IMR-90 (cell line): ENCODE data around the gene PAN3. TPM values are rescaled to one million over a fixed set of nuclear protein-coding genes. Genes with fewer than 3 reads are reported as not detected.

ENCODE experiments used
- ATAC-seq: fragments of 200-7000 bp; cut with Tn5 transposase; 2 replicates; pipeline ENCODE4 v1.9.1; 2020; ENCODE audit warnings: low read depth, mild to moderate bottlenecking, moderate library complexity
- BruUV-seq: library from RNA; stranded (reverse); fragments of 400-500 nt; replicated peaks from 2 replicates; lab custom pipeline; 2021; lab: Mats Ljungman, UMichigan
- CTCF ChIA-PET: fragments of 300-600 bp; formaldehyde crosslinking; extraction: SDS; loops from one replicate; lab custom pipeline; 2021; ENCODE audit warnings: antibody characterized with exemption; lab: Yijun Ruan, JAX
- POLR2A ChIA-PET: fragments of 300-600 bp; sonication (Branson Sonifier 250); formaldehyde crosslinking; loops from one replicate; lab custom pipeline; 2022; ENCODE audit warnings: antibody characterized with exemption; ENCODE audit not compliant: unreplicated experiment; lab: Charles Lee
- DNase-seq: peaks from one replicate; pipeline ENCODE4 v3.0.0; 2013
- H2AFZ ChIP-seq: replicated peaks from 2 replicates; pipeline ENCODE3; 2013; ENCODE audit warnings: low read length, mild to moderate bottlenecking; ENCODE audit not compliant: poor library complexity
- H2AK5ac ChIP-seq: 2 replicates; pipeline ENCODE4 v1.6.1; 2013; ENCODE audit warnings: low read depth, low read length, inconsistent platforms
- H2AK9ac ChIP-seq: replicated peaks from 2 replicates; pipeline ENCODE3; 2013; ENCODE audit warnings: mild to moderate bottlenecking, low read depth, low read length, moderate library complexity; ENCODE audit not compliant: poor library complexity
- H2BK120ac ChIP-seq: 2 replicates; pipeline ENCODE4 v1.6.1; 2013; ENCODE audit warnings: low read depth, low read length, inconsistent platforms
- H2BK15ac ChIP-seq: 3 replicates; pipeline ENCODE4 v1.6.1; 2013; ENCODE audit warnings: low read depth, low read length, inconsistent platforms
- H2BK20ac ChIP-seq: 2 replicates; pipeline ENCODE4 v1.6.1; 2013; ENCODE audit warnings: low read depth, mild to moderate bottlenecking, inconsistent platforms, low read length, moderate library complexity
- H2BK5ac ChIP-seq: 2 replicates; pipeline ENCODE4 v1.6.1; 2013; ENCODE audit warnings: mild to moderate bottlenecking, low read depth, low read length, inconsistent platforms; ENCODE audit not compliant: poor library complexity, severe bottlenecking
- H3K14ac ChIP-seq: replicated peaks from 2 replicates; pipeline ENCODE4 v1.6.1; 2013; ENCODE audit warnings: low read depth, low read length, inconsistent platforms
- H3K18ac ChIP-seq: 2 replicates; pipeline ENCODE4 v1.6.1; 2013; ENCODE audit warnings: low read depth, low read length, control low read depth
- H3K23ac ChIP-seq: 2 replicates; pipeline ENCODE4 v1.6.1; 2013; ENCODE audit warnings: low read depth, low read length, inconsistent platforms
- H3K27ac ChIP-seq: 2 replicates; pipeline ENCODE4 v1.5.1; 2013; ENCODE audit warnings: mild to moderate bottlenecking, control low read depth, low read length; ENCODE audit not compliant: insufficient read depth
- H3K27me3 ChIP-seq: 2 replicates; pipeline ENCODE4 v1.6.1; 2013; ENCODE audit warnings: low read length; ENCODE audit not compliant: control insufficient read depth, insufficient read depth
- H3K36me3 ChIP-seq: 2 replicates; pipeline ENCODE4 v1.6.1; 2013; ENCODE audit warnings: low read length, mixed read lengths; ENCODE audit not compliant: control insufficient read depth, insufficient read depth
- H3K4ac ChIP-seq: 2 replicates; pipeline ENCODE4 v1.6.1; 2013; ENCODE audit warnings: low read depth, low read length, inconsistent platforms
- H3K4me1 ChIP-seq: 2 replicates; pipeline ENCODE4 v1.6.1; 2013; ENCODE audit warnings: low read length, mixed read lengths; ENCODE audit not compliant: control insufficient read depth, insufficient read depth
- H3K4me2 ChIP-seq: 2 replicates; pipeline ENCODE4 v1.6.1; 2013; ENCODE audit warnings: low read depth, mild to moderate bottlenecking, control low read depth, low read length, moderate library complexity
- H3K4me3 ChIP-seq: 2 replicates; pipeline ENCODE4 v1.5.1; 2013; ENCODE audit warnings: low read depth, mild to moderate bottlenecking, control low read depth, low read length, moderate library complexity; ENCODE audit not compliant: insufficient read depth
- H3K56ac ChIP-seq: 2 replicates; pipeline ENCODE4 v1.6.1; 2013; ENCODE audit warnings: low read length, inconsistent platforms; ENCODE audit not compliant: insufficient read depth; ENCODE audit errors: extremely low read depth
- H3K79me1 ChIP-seq, 2 experiments: 2 replicates each; pipeline ENCODE4 v1.6.1; 2013; ENCODE audit warnings: low read length in 2 of 2, inconsistent platforms in 1 of 2, low read depth in 1 of 2
- H3K9ac ChIP-seq: 2 replicates; pipeline ENCODE4 v1.6.1; 2013; ENCODE audit warnings: low read depth, low read length, control low read depth
- H3K9me1 ChIP-seq: 2 replicates; pipeline ENCODE4 v1.6.1; 2013; ENCODE audit warnings: low read length, inconsistent platforms; ENCODE audit not compliant: insufficient read depth
- H3K9me3 ChIP-seq: 2 replicates; pipeline ENCODE4 v1.6.1; 2013; ENCODE audit warnings: low read length; ENCODE audit not compliant: control insufficient read depth, insufficient read depth
- H4K20me1 ChIP-seq: 2 replicates; pipeline ENCODE4 v1.6.1; 2013; ENCODE audit warnings: low read length, inconsistent platforms; ENCODE audit not compliant: insufficient read depth
- H4K5ac ChIP-seq: 2 replicates; pipeline ENCODE4 v1.6.1; 2013; ENCODE audit warnings: mild to moderate bottlenecking, low read depth, low read length, control low read depth
- H4K8ac ChIP-seq, 2 experiments: 2 replicates each; pipeline ENCODE4 v1.6.1; 2013; ENCODE audit warnings: low read depth in 2 of 2, low read length in 2 of 2, control low read depth in 1 of 2, inconsistent platforms in 1 of 2
- H4K91ac ChIP-seq: 2 replicates; pipeline ENCODE4 v1.6.1; 2013; ENCODE audit warnings: low read depth, low read length, inconsistent platforms; ENCODE audit not compliant: insufficient read depth
- CEBPB ChIP-seq: IDR thresholded peaks from 2 replicates; pipeline ENCODE4 v1.6.1; 2012; ENCODE audit warnings: low read depth, low read length, improper control_type of control experiment
- CTCF ChIP-seq: conservative IDR thresholded peaks from 2 replicates; pipeline ENCODE4 v1.5.1; 2012; ENCODE audit warnings: mild to moderate bottlenecking, low read depth, low read length, improper control_type of control experiment
- FOS ChIP-seq: fragments of 150-350 bp; IDR thresholded peaks from 2 replicates; pipeline ENCODE4 v1.6.1; 2016; ENCODE audit warnings: low read depth, low read length
- MAZ ChIP-seq: IDR thresholded peaks from 2 replicates; pipeline ENCODE4 v1.6.1; 2012; ENCODE audit warnings: low read depth, mild to moderate bottlenecking, low read length, improper control_type of control experiment, moderate library complexity, borderline replicate concordance
- NFE2L2 ChIP-seq: fragments of 150-350 bp; IDR thresholded peaks from 2 replicates; pipeline ENCODE4 v1.6.1; 2016; ENCODE audit warnings: low read depth, mild to moderate bottlenecking, low read length
- POLR2A ChIP-seq: IDR thresholded peaks from 2 replicates; pipeline ENCODE4 v1.6.1; 2012; ENCODE audit warnings: mild to moderate bottlenecking, low read depth, low read length
- RFX5 ChIP-seq: IDR thresholded peaks from 2 replicates; pipeline ENCODE4 v1.8.0; 2012; ENCODE audit warnings: low read depth, mild to moderate bottlenecking, low read length, moderate library complexity
- USF2 ChIP-seq: fragments of 150-350 bp; IDR thresholded peaks from 2 replicates; pipeline ENCODE4 v1.6.1; 2017; ENCODE audit warnings: mild to moderate bottlenecking, antibody characterized with exemption, low read length, low read depth
- WGBS, 2 experiments: methylation state at CpG; one replicate each; pipeline versions ENCODE4 v1.1.5 to v1.1.7; 2013; ENCODE audit warnings: missing lambda C conversion rate in 2 of 2; ENCODE audit not compliant: insufficient read length in 1 of 2; ENCODE audit errors: extremely low coverage in 2 of 2; 5-methylcytosine and 5-hydroxymethylcytosine counted together
- dilution Hi-C: fragments of 300-500 bp; cut with HindIII; formaldehyde crosslinking; loops from one replicate; pipeline ENCODE4 v1.14.3; 2018; ENCODE audit warnings: low sequenced_read_pairs; ENCODE audit not compliant: unreplicated experiment
- in situ Hi-C: fragments of 300-500 bp; cut with MboI; formaldehyde crosslinking; loops from 3 replicates; pipeline ENCODE4 v1.14.3; 2019; ENCODE audit warnings: low sequenced_read_pairs, inconsistent platforms, mixed read lengths
- intact Hi-C: fragments of 100-400 bp; cut with micrococcal nuclease; formaldehyde crosslinking; loops from 2 replicates; pipeline ENCODE4 v1.10.0; 2022
- polyA plus RNA-seq, 3 experiments: library from polyadenylated mRNA; depleted of rRNA; stranded (reverse); fragments of >200 nt; gene quantifications; 2 replicates each; pipeline ENCODE4 v1.2.3, GENCODE V29; 2012; ENCODE audit warnings: low replicate concordance in 1 of 3
- total RNA-seq: library from RNA; depleted of rRNA; stranded (reverse); fragments of >200 nt; gene quantifications from 2 replicates; pipeline ENCODE4 v1.2.3, GENCODE V29; 2012

Gene PAN3
- total and polyA plus RNA-seq, 2 of the 4 experiments (the other 2 are of a cell fraction) = 6.6 to 15.1 TPM

- no peak for TF ChIP-seq MAZ
- TF ChIP-seq NFE2L2 = no peak
Measured at GRCh38 chr13:28229522-28230411, 91.4 kb downstream of the PAN3 start (continued).

GRCh38 chr13:28231642-28232041, 93.3 kb downstream of the PAN3 start:
- TF ChIP-seq USF2 (no peak), CEBPB (no peak), RFX5 (no peak), CTCF (no peak), POLR2A (no peak), NFE2L2 (no peak), FOS (no peak)
- H3K18ac ChIP-seq = no peak overlapping the region
- no peak overlapping the region for H4K91ac ChIP-seq
- H3K4me2 ChIP-seq = no peak overlapping the region
- peaks cover 5% of the 10 kb centered on the region; the same call in 1 of the 2 replicates for H3K36me3 ChIP-seq
- H4K8ac ChIP-seq = no peak overlapping the region
- H2BK5ac ChIP-seq = no peak overlapping the region
- H3K79me1 ChIP-seq = peaks cover 0 to 6% of the 10 kb centered on the region in 2 experiments; a peak in 1 of 4 replicates
- POLR2A ChIA-PET = no interaction called here
- H3K14ac ChIP-seq = no peak overlapping the region
- ATAC-seq (no peak), DNase-seq (no peak)
- BruUV-seq = no TSS peak
- WGBS, 2 experiments = no CpG with 5 or more reads among the region's 3 CpGs
- no peak overlapping the region for H3K4ac ChIP-seq
- no peak overlapping the region for H3K4me3 ChIP-seq
- no peak overlapping the region for H3K9ac ChIP-seq
- in situ Hi-C loops (no loop called here), dilution Hi-C loops (no loop called here), intact Hi-C loops (no loop called here)
- no peak overlapping the region for H3K56ac ChIP-seq
- no peaks in the 10 kb centered on the region for H3K4me1 ChIP-seq
- H3K27me3 ChIP-seq = no peaks in the 10 kb centered on the region
- no peak overlapping the region for H2AFZ ChIP-seq
- H2BK15ac ChIP-seq = no peak overlapping the region
- H3K9me3 ChIP-seq = no peaks in the 10 kb centered on the region
- no peaks in the 10 kb centered on the region for H4K20me1 ChIP-seq
- CTCF ChIA-PET = interaction anchor here (0.6 kb wide), 1 partner anchor 56 kb away, joined by 3 read pairs; no protein-coding TSS in a partner anchor
- no peak overlapping the region for H2AK9ac ChIP-seq
- H3K27ac ChIP-seq = no peak overlapping the region
- H2AK5ac ChIP-seq = no peak overlapping the region
- H4K5ac ChIP-seq = no peak overlapping the region
- no peaks in the 10 kb centered on the region; the same call in 1 of the 2 replicates for H3K9me1 ChIP-seq
- H2BK20ac ChIP-seq = no peak overlapping the region
- H2BK120ac ChIP-seq = no peak overlapping the region
- no peak overlapping the region for H3K23ac ChIP-seq
